Liver (tissue), 9 donors: ENCODE results near the gene DDX39A. TPM values are rescaled to one million over a fixed set of nuclear protein-coding genes. Genes with fewer than 3 reads are reported as not detected.

Experiments
- DNase-seq: peaks from one replicate; pipeline ENCODE4 v3.0.0-alpha.2; 2017; ENCODE audit warnings: low spot score
- H3K27ac ChIP-seq, 2 donors: one replicate each; pipeline ENCODE4 v1.7.0; 2013; ENCODE audit warnings: inconsistent platforms in 2 of 2, low read length in 2 of 2, control low read depth in 1 of 2, low read depth in 1 of 2, mild to moderate bottlenecking in 1 of 2
- H3K27me3 ChIP-seq, 4 donors: one replicate each; pipeline versions ENCODE4 v1.6.1 to v1.7.0; 2013; ENCODE audit warnings: low read length in 3 of 4, inconsistent platforms in 1 of 4, mild to moderate bottlenecking in 1 of 4, moderate library complexity in 1 of 4; ENCODE audit not compliant: control insufficient read depth in 4 of 4, insufficient read depth in 4 of 4
- H3K36me3 ChIP-seq, 4 donors: one replicate each; pipeline versions ENCODE4 v1.6.1 to v1.7.0; 2013; ENCODE audit warnings: low read length in 3 of 4, mild to moderate bottlenecking in 3 of 4, low read depth in 1 of 4, moderate library complexity in 1 of 4; ENCODE audit not compliant: control insufficient read depth in 4 of 4, insufficient read depth in 3 of 4
- H3K4me1 ChIP-seq, 4 donors: one replicate each; pipeline versions ENCODE4 v1.6.1 to v1.7.0; 2013; ENCODE audit warnings: low read length in 3 of 4, mild to moderate bottlenecking in 3 of 4, moderate library complexity in 1 of 4; ENCODE audit not compliant: control insufficient read depth in 4 of 4, insufficient read depth in 4 of 4
- H3K4me3 ChIP-seq, 3 donors: one replicate each; pipeline versions ENCODE4 v1.6.1 to v1.7.0; 2013; ENCODE audit warnings: low read length in 3 of 3, control low read depth in 1 of 3, low read depth in 1 of 3, mild to moderate bottlenecking in 1 of 3
- H3K9ac ChIP-seq, 2 donors: one replicate each; pipeline ENCODE4 v1.7.0; 2013; ENCODE audit warnings: low read length in 2 of 2, mild to moderate bottlenecking in 2 of 2, moderate library complexity in 2 of 2, control low read depth in 1 of 2, low read depth in 1 of 2
- H3K9me3 ChIP-seq, 4 donors: one replicate each; pipeline versions ENCODE4 v1.6.1 to v1.7.0; 2013; ENCODE audit warnings: low read length in 3 of 4; ENCODE audit not compliant: control insufficient read depth in 4 of 4
- ATF3 ChIP-seq: IDR thresholded peaks from 2 replicates; pipeline ENCODE4 v1.6.1; 2016; ENCODE audit warnings: antibody characterized with exemption
- CTCF ChIP-seq: fragments of 150-350 bp; IDR thresholded peaks from 2 replicates; pipeline ENCODE4 v1.5.1; 2017; ENCODE audit warnings: improper control_type of control experiment, low read depth, low read length; ENCODE audit not compliant: missing input control
- EGR1 ChIP-seq, 2 donors: IDR thresholded peaks; 2 replicates each; pipeline ENCODE4 v1.6.1; 2016 to 2018; ENCODE audit warnings: antibody characterized with exemption in 2 of 2, low read depth in 2 of 2
- FOXA1 ChIP-seq: IDR thresholded peaks from 2 replicates; pipeline ENCODE4 v1.6.1; 2016; ENCODE audit warnings: antibody characterized with exemption
- FOXA2 ChIP-seq: IDR thresholded peaks from 2 replicates; pipeline ENCODE4 v1.6.1; 2016; ENCODE audit warnings: antibody characterized with exemption
- HNF4A ChIP-seq, 2 donors: conservative IDR thresholded peaks; 2 replicates each; pipeline ENCODE4 v1.6.1; 2016; ENCODE audit warnings: antibody characterized with exemption in 2 of 2, mild to moderate bottlenecking in 2 of 2
- HNF4G ChIP-seq: IDR thresholded peaks from 2 replicates; pipeline ENCODE4 v1.6.1; 2016; ENCODE audit warnings: antibody characterized with exemption
- JUND ChIP-seq, 2 donors: IDR thresholded peaks; 2 replicates each; pipeline ENCODE4 v1.6.1; 2016; ENCODE audit warnings: antibody characterized with exemption in 2 of 2
- MAX ChIP-seq: IDR thresholded peaks from 2 replicates; pipeline ENCODE4 v1.6.1; 2016; ENCODE audit warnings: antibody characterized with exemption
- NR2F2 ChIP-seq: IDR thresholded peaks from 2 replicates; pipeline ENCODE4 v1.6.1; 2016; ENCODE audit warnings: antibody characterized with exemption
- RAD21 ChIP-seq, 2 donors: IDR thresholded peaks; 2 replicates each; pipeline ENCODE4 v1.6.1; 2016; ENCODE audit warnings: antibody characterized with exemption in 2 of 2, mild to moderate bottlenecking in 2 of 2
- REST ChIP-seq: IDR thresholded peaks from 2 replicates; pipeline ENCODE4 v1.6.1; 2016; ENCODE audit warnings: antibody characterized with exemption, mild to moderate bottlenecking
- RXRA ChIP-seq, 2 donors: IDR thresholded peaks; 2 replicates each; pipeline ENCODE4 v1.6.1; 2017 to 2018; ENCODE audit warnings: antibody characterized with exemption in 2 of 2, mild to moderate bottlenecking in 1 of 2
- SP1 ChIP-seq: IDR thresholded peaks from 2 replicates; pipeline ENCODE4 v1.6.1; 2018; ENCODE audit warnings: antibody characterized with exemption, mild to moderate bottlenecking
- TAF1 ChIP-seq: conservative IDR thresholded peaks from 2 replicates; pipeline ENCODE4 v1.6.1; 2016; ENCODE audit warnings: antibody characterized with exemption, mild to moderate bottlenecking
- YY1 ChIP-seq: IDR thresholded peaks from 2 replicates; pipeline ENCODE4 v1.6.1; 2016; ENCODE audit warnings: antibody characterized with exemption, mild to moderate bottlenecking
- WGBS: extraction: QIAGEN DNeasy Blood & Tissue Kit; methylation state at CpG from one replicate; pipeline ENCODE4 v1.1.7; 2013; 5-methylcytosine and 5-hydroxymethylcytosine counted together
- polyA plus RNA-seq, 2 donors: library from polyadenylated mRNA; stranded (reverse) in 1 of 2; unstranded in 1 of 2; fragments of 200-250 nt in 1 of 2; fragments of >200 nt in 1 of 2; fragmentation: Nextera tagmentation in 1 of 2; extraction: Ambion mirVana in 1 of 2; gene quantifications; one replicate each; pipeline versions ENCODE4 v1.2.1 to v1.2.3, GENCODE V29; 2013 to 2015
- total RNA-seq, 2 donors: library from RNA; depleted of rRNA; stranded (reverse); fragments of >200 nt; gene quantifications; one replicate each; pipeline ENCODE4 v1.2.3, GENCODE V29; 2014
- donor health status: healthy.
- donor health status: healthy.
- donor health status: healthy.
- donor health status: healthy.
- donor health status: healthy.

Gene DDX39A
- total and polyA plus RNA-seq, 4 donors = 24.9 to 54.7 (median 35.4) TPM

- Histone ChIP-seq H3K27ac (peak overlapping the region in 1 of 2 donors; percentile 7), H3K4me1 (no peaks in the 10 kb centered on the region), H3K4me3 (no peak overlapping the region), H3K9ac (no peak overlapping the region), H3K9me3 (no peaks in the 10 kb centered on the region), H3K27me3 (peaks cover 0 to 3% (median 0%) of the 10 kb centered on the region in 4 donors), H3K36me3 (no peaks in the 10 kb centered on the region)
- no peak for DNase-seq
- WGBS = 67% methylated on average over 11 of the region's 11 CpGs
- no peak for TF ChIP-seq RXRA (IDR thresholded peaks at IDR 0.05)
- no peak for TF ChIP-seq SP1
- no peak for TF ChIP-seq FOXA1
- TF ChIP-seq EGR1 (IDR thresholded peaks at IDR 0.05; ENCODE audit: low read depth in 2 of 2) = no peak
Measured at GRCh38 chr19:14385492-14385891, 33.6 kb downstream of the DDX39A start.

- Histone ChIP-seq H3K27me3 (peaks cover 0 to 3% (median 0%) of the 10 kb centered on the region in 4 donors), H3K4me1 (no peaks in the 10 kb centered on the region), H3K27ac (peak overlapping the region; percentile 74), H3K4me3 (peak overlapping the region in 2 of 3 donors; percentile 33 to 43), H3K9ac (peak overlapping the region; percentile 21 to 74), H3K36me3 (no peaks in the 10 kb centered on the region), H3K9me3 (no peaks in the 10 kb centered on the region)
- 48% methylated on average over 10 of the region's 10 CpGs for WGBS
- TF ChIP-seq ATF3 = no peak
- TF ChIP-seq JUND (IDR thresholded peaks at IDR 0.05) = peak in 1 of 2 donors; percentile 87
- no peak for DNase-seq
Measured at GRCh38 chr19:14383661-14384555, 35.2 kb downstream of the DDX39A start.

GRCh38 chr19:14381689-14382474 lies 37.3 kb downstream of the DDX39A start:
- Histone ChIP-seq H3K27ac (peak overlapping the region; percentile 85), H3K9me3 (no peaks in the 10 kb centered on the region), H3K9ac (peak overlapping the region; percentile 54 to 81), H3K4me1 (peaks cover 0 to 2% (median 0%) of the 10 kb centered on the region in 4 donors), H3K4me3 (peak overlapping the region; percentile 34 to 63 (median 59)), H3K36me3 (no peaks in the 10 kb centered on the region), H3K27me3 (peaks cover 0 to 3% (median 0%) of the 10 kb centered on the region in 4 donors)
- TF ChIP-seq REST (no peak), RAD21 (IDR thresholded peaks at IDR 0.05) (no peak), HNF4G (no peak), RXRA (IDR thresholded peaks at IDR 0.05) (no peak), FOXA2 (no peak), FOXA1 (no peak), HNF4A (conservative IDR thresholded peaks at IDR 0.05) (no peak), MAX (no peak), JUND (IDR thresholded peaks at IDR 0.05) (no peak), YY1 (no peak), CTCF (no peak), SP1 (no peak), TAF1 (no peak), EGR1 (IDR thresholded peaks at IDR 0.05; ENCODE audit: low read depth in 2 of 2) (no peak), NR2F2 (no peak)
- DNase-seq = no peak
- WGBS = 27% methylated on average over 18 of the region's 18 CpGs
